Spleen (tissue), 7 donors: ENCODE measurements around the gene CFAP251.

Experiments used
- POLR2A ChIP-seq, 3 donors: fragments of 450-650 bp; IDR thresholded peaks; one replicate each; pipeline ENCODE4 v1.5.1; 2017; ENCODE audit warnings: antibody characterized with exemption in 3 of 3, mild to moderate bottlenecking in 1 of 3
- POLR2AphosphoS5 ChIP-seq, 3 donors: sonication (generic); formaldehyde crosslinking; IDR thresholded peaks; one replicate each; pipeline ENCODE4 v1.5.1; 2017; ENCODE audit warnings: antibody characterized with exemption in 3 of 3
- TF ChIP-seq, protein P1 (sequence below), 11 experiments: fragments of 200-600 bp in 7 of 11; fragments of 450-650 bp in 4 of 11; sonication (generic) in 4 of 11; IDR thresholded peaks in 8 of 11; conservative IDR thresholded peaks in 3 of 11; 1 replicate in 7 of 11; 2 replicates in 4 of 11; pipeline versions ENCODE4 v1.4.0 to v1.8.0; 2016 to 2021; ENCODE audit warnings: antibody characterized with exemption in 11 of 11, inconsistent platforms in 4 of 11, mild to moderate bottlenecking in 1 of 11
- donor health status: DM: no; HTN: no; CAD: no; lungs with moderate emphysema.
- donor health status: DM: no; HTN: no; CAD: no.
- donor health status: DM: no; HTN: no; CAD: no.

DNA sequence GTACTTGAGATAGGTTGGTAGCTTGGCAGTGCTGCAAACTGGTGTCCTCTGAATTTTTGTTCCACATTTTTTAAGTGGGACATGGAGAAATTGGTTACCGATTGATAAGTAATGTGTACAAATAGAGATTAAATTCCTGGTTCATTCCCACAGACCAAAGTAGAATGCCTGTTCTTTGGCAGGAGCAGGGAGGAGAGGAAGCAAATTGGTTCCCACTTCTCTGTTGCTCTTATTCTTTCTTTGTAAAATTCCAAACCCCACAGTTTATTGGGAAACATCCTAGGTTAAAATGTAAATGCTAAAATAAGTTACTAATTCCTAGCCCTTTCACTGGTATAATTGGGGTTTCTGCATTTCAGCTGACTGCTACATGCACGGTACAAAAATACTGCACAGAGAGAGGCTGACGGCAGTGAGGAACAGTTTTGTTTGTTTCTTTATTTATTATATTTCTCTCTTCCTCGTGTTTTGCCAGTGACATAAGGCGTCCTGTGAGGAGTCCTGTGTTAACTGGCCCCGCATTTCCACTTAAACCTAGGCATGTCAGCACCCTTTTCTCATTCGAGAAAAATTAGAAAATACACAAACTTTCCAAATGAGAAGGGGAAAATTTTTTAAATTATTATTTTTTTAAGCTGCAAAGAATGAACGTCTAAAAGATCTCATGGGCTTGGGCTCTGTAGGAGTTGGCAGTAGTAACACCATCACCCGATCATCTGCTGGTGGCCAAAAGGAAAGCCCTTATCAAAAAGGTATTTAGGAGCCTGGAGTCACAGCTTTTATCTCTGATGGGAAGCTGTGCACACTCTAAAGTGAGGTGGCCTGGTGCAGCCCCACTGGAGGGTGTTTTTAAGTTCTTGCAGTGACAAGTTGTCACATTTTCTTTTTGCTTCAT lies 77.9 kb downstream of the CFAP251 start:
- TF ChIP-seq, protein P1, sequence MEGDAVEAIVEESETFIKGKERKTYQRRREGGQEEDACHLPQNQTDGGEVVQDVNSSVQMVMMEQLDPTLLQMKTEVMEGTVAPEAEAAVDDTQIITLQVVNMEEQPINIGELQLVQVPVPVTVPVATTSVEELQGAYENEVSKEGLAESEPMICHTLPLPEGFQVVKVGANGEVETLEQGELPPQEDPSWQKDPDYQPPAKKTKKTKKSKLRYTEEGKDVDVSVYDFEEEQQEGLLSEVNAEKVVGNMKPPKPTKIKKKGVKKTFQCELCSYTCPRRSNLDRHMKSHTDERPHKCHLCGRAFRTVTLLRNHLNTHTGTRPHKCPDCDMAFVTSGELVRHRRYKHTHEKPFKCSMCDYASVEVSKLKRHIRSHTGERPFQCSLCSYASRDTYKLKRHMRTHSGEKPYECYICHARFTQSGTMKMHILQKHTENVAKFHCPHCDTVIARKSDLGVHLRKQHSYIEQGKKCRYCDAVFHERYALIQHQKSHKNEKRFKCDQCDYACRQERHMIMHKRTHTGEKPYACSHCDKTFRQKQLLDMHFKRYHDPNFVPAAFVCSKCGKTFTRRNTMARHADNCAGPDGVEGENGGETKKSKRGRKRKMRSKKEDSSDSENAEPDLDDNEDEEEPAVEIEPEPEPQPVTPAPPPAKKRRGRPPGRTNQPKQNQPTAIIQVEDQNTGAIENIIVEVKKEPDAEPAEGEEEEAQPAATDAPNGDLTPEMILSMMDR (IDR thresholded peaks at IDR 0.05 in 8 of 11, conservative IDR thresholded peaks at IDR 0.05 in 3 of 11): no peak
- no peak for TF ChIP-seq POLR2A (IDR thresholded peaks at IDR 0.05)
- TF ChIP-seq POLR2AphosphoS5 (IDR thresholded peaks at IDR 0.05): no peak
